ENCODE measurements around the gene SENP2. TPM values are rescaled to one million over a fixed set of nuclear protein-coding genes. Genes with fewer than 3 reads are reported as not detected.

The SENP2 gene
- total and polyA plus RNA-seq, 3 experiments from 2014 or later, result 15.3 to 41.5 (median 41.2) TPM

GRCh38 chr3:185680231-185680630, 94.1 kb downstream of the SENP2 start:
- Mint-ChIP-seq H3K27ac (no peak overlapping the region), H3K9me3 (peaks cover 14 to 22% (median 16%) of the 10 kb centered on the region in 5 donors), H3K36me3 (no peaks in the 10 kb centered on the region), H3K4me3 (no peak overlapping the region), H3K27me3 (peaks cover 18 to 33% of the 10 kb centered on the region in 2 donors), H3K4me1 (no peaks in the 10 kb centered on the region)
- ChIA-PET POLR2A (no interaction called here), CTCF (no interaction called here)
- Histone ChIP-seq H3K9me3 (ENCODE audit: low read length) (peaks cover 3% of the 10 kb centered on the region), H3K27ac (ENCODE audit: low read depth, low read length) (no peak overlapping the region), H3K4me1 (ENCODE audit: insufficient read depth, low read length) (no peaks in the 10 kb centered on the region), H3K4me3 (ENCODE audit: low read length) (no peak overlapping the region), H3K36me3 (ENCODE audit: insufficient read depth, low read length) (no peaks in the 10 kb centered on the region), H3K27me3 (ENCODE audit: insufficient read depth, low read length, poor library complexity, severe bottlenecking) (peaks cover 6% of the 10 kb centered on the region)
- DNase-seq, result no peak

Other genes starting within 250 kb of the SENP2 start
- 10 to 100 TPM; 14.1 to 15.2 TPM for gene MAP3K13, start 223.2 kb upstream of the SENP2 start, total RNA-seq
- 41.0 TPM for gene MAP3K13, start 223.2 kb upstream of the SENP2 start, polyA plus RNA-seq
- gene TMEM41A, start 87.3 kb upstream of the SENP2 start, total RNA-seq, result 10 to 100 TPM; 19.4 to 19.7 TPM
- 27.4 TPM for gene TMEM41A, start 87.3 kb upstream of the SENP2 start, polyA plus RNA-seq
- gene LIPH, start 33.7 kb upstream of the SENP2 start, total RNA-seq, result not detected
- not detected for gene LIPH, start 33.7 kb upstream of the SENP2 start, polyA plus RNA-seq
- under 1 TPM; 0.42 TPM for gene IGF2BP2, start 238.7 kb downstream of the SENP2 start, total RNA-seq
- gene IGF2BP2, start 238.7 kb downstream of the SENP2 start, polyA plus RNA-seq, result not detected

Data from CD8-positive, alpha-beta memory T cell (primary cell).